Left hindlimb (tissue), 1 donor: ENCODE results near the gene MUC20.
"Not testable (repeated sequence)": the region's sequence is repeated elsewhere in the genome, so short reads cannot be mapped to it uniquely, and the experiment has no call there.

Experiments
- DNase-seq: peaks from one replicate; pipeline ENCODE4 v3.0.0-alpha.2; 2018

The MUC20 gene

DNA sequence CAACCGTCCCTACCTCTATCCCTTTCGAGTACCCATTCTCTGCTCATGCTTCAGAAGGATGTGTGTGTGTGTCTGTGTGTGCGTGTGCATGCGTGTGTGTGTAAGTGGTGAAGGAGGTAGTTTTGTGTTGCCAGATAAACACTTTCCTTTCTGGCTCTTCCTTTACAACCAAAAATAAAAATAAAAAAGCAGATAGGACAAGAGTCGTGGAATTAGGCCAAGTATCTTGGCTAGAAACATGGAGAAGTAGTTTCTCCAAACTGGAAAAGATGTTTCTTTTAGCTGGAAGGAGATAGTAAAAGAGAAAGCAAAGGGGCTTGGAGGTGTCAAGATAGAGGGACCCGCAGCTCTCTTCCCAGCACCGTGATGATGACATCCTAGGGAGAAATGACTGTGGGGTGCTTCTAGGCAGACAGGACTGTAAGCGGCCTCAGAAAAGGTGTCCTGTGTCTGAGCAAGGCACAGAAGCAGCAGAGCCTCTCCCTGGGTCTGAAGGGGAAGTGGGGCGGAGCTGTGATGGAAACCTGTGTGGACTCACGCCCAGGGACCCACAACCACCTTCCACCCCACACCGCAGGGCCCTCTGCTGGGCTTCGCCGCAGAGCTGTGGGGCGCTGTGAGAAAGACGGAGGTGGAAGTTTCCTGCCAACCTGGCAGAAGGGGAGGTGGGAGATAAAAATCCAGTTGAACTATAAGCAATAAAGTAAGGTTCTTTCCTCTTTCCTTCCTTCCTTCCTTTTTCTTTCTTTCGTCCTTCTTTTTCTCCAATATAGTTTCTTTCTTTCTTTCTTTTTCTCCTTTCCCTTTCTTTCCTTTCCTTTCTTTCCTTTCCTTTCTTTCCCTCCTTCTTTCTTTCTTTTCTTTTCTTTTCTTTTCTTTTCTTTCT lies 35.3 kb downstream of the MUC20 start:
- DNase-seq = no peak

GRCh38 chr3:195757438-195757770 lies 36.6 kb downstream of the MUC20 start:
- no peak for DNase-seq

DNA sequence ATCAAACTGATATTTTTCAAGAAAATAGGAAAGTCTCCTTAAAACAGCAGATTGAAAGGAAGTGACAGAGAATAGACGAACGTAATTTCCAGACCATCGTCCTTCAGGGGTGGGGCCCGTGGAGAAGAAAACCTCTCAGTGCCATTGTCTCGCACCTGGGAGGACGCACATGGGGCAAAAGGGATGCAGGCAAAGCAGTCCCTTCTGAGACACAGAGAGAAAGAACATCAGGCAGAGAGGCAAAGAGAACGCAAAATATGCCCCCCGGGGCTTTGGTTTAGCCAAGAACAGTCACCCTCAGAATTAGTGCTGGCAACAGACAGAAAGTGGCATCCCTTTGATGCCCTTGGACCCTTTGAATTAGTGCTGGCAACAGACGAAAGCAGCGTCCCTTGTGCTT lies 37.0 kb downstream of the MUC20 start:
- DNase-seq = no peak

DNA sequence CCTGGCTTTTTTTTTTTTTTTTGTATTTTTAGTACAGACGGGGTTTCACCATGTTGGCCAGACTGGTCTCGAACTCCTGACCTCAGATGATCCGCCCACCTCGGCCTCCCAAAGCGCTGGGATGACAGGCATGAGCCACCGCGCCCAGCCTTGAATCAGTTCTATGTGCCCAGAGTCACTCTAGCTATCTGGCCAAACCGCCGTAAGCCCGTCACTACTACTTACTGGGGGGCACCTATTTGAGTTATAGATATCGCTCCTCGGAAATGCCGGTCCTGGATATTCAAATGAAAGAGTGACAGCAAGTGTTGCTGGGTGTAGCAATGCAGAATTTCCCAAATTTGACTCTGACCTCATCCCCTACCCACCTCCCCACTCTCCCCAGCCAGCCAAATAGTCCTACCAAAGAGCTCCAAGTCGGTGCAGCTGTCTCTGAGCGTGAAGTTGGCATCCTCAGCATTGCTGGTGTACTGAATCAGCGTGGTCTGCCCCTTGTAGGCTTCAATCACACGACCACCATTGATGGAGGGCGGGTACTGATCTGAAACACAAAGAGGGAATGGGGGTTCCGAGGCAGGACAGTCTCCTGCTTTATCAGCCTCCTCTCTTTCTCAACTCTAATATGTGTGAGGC lies 38.1 kb downstream of the MUC20 start:
- DNase-seq = no peak

DNA sequence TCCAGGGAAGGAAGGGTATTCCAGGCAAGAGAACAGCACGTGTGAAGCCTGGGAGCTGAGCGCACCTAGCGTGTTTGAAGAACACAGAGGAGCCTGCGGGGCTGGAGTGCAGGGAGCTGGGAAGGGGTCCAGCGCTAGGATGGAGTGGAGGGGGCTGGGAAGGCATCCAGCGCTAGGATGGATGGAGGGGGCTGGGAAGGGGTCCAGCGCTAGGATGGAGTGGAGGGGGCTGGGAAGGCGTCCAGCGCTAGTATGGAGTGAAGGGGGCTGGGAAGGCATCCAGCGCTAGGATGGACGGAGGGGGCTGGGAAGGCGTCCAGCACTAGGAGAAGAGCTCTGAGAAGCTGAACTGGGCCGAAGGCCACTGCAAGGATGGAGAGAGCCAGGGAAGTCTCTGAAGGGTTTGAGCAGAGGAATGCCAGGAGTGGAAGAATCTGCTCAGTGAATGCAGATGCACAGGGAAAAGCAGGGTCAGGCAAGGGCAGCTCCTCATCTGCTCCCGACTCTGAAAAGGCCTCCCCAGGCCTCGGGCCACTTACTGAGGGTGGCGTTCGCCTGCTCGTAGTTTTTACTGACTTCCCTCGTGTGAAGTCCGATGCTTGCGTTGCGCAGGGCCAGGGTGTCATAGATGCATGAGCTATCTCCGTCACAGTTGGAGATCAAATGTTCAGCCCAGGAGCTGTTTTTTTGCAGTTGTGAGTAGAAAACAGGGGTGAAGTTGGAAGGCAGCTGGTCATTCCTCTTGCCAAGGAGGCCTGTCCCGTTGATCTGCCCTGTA lies 39.8 kb downstream of the MUC20 start:
- peak; percentile 72 for DNase-seq

- DNase-seq = no peak
Observed at GRCh38 chr3:195761123-195761566, 40.4 kb downstream of the MUC20 start.

GRCh38 chr3:195761567-195762248 lies 40.9 kb downstream of the MUC20 start:
- DNase-seq = no peak

GRCh38 chr3:195762249-195762585 lies 41.4 kb downstream of the MUC20 start:
- no peak for DNase-seq

GRCh38 chr3:195762611-195763010 lies 41.8 kb downstream of the MUC20 start:
- no peak for DNase-seq

- no peak for DNase-seq
Observed at GRCh38 chr3:195763076-195763830, 42.5 kb downstream of the MUC20 start.

- DNase-seq = no peak
Observed at GRCh38 chr3:195763843-195764825, 43.4 kb downstream of the MUC20 start.

- no peak for DNase-seq
Observed at GRCh38 chr3:195764961-195765706, 44.4 kb downstream of the MUC20 start.

- DNase-seq = no peak
Observed at GRCh38 chr3:195766671-195767070, 45.9 kb downstream of the MUC20 start.

DNA sequence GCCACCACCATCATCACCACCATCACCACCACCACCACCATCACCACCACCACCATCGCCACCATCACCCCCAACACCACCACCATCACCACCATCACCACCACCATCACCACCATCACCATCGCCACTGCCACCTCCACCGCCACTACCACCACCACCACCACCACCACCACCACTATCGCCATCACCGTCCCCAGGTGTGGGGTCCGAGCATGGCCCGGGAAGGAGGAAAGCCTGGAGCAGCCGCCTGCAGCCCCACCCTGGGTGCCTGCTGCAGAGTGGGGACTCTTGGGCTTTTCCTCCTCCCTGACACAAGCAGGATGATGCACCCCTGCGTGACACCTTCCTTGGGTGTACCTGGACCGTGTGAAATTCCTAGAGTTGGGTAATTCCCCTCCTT lies 47.0 kb downstream of the MUC20 start:
- DNase-seq = no peak

DNA sequence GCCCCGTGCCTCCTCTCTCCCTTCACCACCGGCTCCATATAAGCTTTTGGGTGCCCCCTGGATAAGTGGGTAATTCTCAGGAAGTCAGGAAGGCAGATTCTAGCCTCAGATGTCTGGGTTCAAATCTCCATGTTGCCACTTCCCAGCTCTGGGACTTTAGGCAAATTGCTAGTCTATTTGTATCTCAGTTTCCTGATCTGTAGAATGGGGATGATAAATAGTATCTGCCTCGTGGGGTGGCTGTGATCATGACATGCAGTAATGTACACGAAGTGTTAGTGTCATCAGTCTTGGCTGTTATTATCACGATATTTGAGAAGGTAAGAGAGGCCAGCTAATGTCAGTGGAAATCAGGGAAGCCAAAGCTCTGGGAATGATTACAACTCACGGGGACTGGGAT lies 47.6 kb downstream of the MUC20 start:
- no peak for DNase-seq

DNA sequence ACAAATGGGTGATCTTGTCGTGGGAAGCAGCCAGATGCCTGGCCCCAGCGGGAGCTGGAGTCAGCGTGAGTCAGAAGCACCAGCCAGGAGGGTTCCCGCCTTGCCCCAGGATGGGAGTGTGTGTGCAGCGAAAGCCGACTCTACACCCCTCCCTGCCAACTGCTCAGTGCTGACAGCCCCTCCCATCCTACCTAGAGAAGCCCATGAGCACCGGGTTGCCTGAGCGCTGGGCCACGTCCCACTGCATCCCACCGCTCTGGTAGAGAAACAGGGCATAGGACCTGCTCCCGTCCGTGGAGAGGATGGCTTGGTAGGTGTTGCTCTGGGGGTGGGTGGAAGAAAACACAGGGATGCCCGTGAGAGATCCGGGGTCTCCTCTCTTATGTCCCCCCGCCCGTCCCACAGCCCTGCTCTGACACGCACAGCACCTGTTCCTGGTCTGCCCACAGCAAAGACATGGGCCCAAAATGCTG lies 48.1 kb downstream of the MUC20 start:
- no peak for DNase-seq

DNA sequence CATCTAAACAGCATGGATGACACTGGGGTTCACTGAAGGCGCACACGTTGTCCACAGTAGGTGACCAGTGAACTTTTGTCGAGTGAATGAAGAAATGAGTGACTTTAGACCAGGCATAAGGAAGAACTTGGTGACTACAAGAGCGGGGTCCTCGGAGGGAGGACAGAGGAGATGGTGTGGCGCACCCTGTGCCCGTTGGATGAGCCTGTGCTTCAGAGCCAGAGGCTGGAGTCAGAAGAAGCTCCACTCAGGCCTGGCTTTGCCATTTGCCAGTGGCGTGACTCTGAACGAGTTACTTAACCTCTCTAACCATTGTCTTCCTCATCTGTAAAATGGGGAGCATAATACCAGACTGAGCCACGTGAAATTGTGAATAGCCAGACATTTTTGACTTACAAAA lies 48.8 kb downstream of the MUC20 start:
- no peak for DNase-seq

DNA sequence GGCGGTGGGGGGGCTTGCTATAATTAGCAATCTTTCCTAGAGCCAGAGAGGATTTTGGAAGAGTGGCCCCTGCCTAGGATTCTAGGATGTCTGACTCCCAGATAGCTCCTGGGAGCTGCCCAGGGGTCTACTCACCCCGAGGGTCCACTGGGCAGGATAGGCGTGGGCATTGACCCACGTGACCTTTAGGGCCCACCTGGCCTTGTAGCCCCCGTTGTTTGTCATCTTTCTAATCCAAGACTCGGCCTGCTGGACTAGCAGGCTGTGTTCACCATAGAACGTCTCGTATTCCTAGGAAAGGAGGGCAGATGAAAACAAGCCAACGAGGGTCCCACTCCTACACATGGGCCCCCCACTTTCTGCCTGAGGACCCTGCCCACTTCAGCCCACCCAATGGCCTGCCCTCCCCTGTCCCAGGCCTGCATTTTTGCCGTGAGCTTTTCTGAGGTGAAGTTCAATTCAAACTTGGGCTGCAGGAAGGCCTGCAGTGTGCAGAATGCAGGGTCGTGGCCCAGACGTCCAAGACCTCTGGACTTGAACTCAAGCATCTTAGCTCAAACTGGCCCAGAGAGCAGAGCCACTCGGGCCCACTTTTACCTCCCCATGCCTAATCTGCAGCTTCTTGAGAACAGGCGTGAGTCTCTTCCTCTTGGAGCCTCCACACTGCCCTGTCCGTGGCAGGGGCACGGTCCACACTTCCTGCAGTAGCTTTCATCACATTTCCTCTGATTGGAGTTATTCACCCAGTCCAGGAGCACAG lies 49.5 kb downstream of the MUC20 start:
- no peak for DNase-seq

DNA sequence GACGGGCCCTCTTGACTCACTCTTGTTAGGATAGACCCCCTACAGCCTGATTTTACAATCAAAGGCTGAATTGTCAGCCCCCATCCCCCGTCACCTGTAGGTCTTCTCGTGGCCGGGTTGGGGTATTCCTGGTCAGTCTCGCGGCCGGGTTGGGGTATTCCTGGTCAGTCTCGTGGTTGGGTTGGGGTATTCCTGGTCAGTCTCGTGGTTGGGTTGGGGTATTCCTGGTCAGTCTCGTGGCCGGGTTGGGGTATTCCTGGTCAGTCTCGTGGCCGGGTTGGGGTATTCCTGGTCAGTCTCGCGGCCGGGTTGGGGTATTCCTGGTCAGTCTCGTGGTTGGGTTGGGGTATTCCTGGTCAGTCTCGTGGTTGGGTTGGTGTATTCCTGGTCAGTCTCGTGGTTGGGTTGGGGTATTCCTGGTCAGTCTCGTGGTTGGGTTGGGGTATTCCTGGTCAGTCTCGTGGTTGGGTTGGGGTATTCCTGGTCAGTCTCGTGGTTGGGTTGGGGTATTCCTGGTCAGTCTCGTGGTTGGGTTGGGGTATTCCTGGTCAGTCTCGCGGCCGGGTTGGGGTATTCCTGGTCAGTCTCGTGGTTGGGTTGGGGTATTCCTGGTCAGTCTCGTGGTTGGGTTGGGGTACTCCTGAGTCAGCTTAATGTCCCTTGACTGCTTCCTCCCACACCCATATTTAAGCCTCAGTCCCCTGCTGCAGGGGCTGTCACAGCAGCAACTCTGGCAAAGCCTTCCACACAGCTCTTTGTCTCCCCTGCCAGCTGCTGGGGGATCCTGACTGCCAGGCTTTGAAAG lies 50.3 kb downstream of the MUC20 start:
- DNase-seq = not testable (repeated sequence)
